GM13977 (cell line): Measurements from ENCODE around the gene TTC23L.

ENCODE experiments used
- DNase-seq: peaks from one replicate; pipeline ENCODE4 v3.0.0; 2012; ENCODE audit warnings: low spot score
- in situ Hi-C: fragments of 300-500 bp; cut with MboI; formaldehyde crosslinking; loops from one replicate; pipeline ENCODE4 v1.12.0; 2022; ENCODE audit warnings: low sequenced_read_pairs, low pct_unique_long_range_greater_than_20kb, mixed read lengths, inconsistent platforms; ENCODE audit not compliant: unreplicated experiment
- TF ChIP-seq, protein P1 (sequence below): IDR thresholded peaks from 2 replicates; pipeline ENCODE4 v1.5.1; 2012; ENCODE audit warnings: mild to moderate bottlenecking, control low read depth; ENCODE audit not compliant: insufficient read depth; ENCODE audit errors: extremely low read depth, missing control alignments

The TTC23L gene

DNA sequence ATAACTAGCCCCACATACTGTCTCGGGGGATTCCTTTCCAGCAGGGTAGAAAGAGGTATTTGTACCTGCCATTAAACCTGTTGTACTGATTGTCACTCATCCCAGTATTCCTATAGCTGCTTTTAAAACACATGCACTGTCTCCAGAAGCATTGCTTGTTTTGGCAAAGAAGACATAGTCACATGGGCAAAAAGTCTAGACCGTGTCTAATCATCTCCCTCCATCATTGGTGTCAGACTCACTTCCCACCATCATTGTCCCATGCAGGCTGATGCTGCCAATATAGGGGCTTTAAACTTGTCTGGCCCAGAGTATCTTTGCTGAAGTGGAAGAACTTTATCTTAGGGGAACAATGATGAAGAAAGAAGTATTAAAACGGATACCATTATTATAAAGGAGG is 103.0 kb downstream of the TTC23L start:
- in situ Hi-C loops = no loop called here
- TF ChIP-seq, protein P1, sequence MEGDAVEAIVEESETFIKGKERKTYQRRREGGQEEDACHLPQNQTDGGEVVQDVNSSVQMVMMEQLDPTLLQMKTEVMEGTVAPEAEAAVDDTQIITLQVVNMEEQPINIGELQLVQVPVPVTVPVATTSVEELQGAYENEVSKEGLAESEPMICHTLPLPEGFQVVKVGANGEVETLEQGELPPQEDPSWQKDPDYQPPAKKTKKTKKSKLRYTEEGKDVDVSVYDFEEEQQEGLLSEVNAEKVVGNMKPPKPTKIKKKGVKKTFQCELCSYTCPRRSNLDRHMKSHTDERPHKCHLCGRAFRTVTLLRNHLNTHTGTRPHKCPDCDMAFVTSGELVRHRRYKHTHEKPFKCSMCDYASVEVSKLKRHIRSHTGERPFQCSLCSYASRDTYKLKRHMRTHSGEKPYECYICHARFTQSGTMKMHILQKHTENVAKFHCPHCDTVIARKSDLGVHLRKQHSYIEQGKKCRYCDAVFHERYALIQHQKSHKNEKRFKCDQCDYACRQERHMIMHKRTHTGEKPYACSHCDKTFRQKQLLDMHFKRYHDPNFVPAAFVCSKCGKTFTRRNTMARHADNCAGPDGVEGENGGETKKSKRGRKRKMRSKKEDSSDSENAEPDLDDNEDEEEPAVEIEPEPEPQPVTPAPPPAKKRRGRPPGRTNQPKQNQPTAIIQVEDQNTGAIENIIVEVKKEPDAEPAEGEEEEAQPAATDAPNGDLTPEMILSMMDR = no peak
- DNase-seq = no peak

DNA sequence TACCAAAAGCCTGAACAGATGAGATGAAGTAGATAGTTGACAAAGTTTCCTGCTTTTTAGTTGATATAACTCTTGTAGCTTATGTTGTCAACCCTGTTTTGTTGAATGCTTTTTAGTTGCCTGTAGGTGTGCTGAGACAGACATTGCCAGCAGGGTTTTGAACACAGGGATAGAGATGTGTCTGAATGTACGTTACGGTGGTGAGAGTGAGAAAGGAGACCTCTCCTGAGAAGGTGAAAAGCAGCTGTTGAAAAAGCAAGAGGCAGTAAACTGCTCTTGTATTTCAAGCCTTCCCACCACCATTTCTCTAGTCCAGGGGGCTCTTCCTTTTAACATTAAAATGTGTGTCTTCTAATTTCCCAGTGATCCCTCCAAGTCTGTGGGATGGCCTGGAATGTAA is 105.1 kb downstream of the TTC23L start:
- no peak for DNase-seq
- TF ChIP-seq, protein P1 = no peak
- in situ Hi-C loops = no loop called here

DNA sequence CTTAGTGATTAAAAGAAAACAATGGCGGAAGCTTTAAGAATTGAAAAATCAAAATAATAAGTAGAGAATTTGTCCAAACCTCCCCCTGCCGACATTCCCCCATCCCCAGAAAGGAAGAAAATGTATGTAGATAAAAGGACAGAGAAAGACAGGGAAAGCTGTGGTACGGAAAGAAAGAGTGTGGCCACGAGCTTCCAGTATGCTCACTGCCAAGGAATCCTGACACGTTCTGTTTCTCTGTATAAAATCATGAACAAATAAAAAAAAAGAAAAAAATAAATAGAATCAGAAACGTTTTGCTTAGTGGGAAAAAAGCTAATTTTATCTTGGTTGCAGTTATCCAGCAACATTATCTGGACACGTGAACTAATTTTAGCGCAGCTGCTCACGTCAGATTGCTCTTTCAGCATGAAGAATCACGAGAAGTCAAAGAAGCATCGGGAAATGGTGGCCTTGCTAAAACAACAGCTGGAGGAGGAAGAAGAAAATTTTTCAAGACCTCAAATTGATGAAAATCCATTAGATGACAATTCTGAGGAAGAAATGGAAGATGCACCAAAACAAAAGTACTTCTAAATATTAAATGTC is 105.6 kb downstream of the TTC23L start:
- in situ Hi-C loops = no loop called here
- TF ChIP-seq, protein P1 = no peak
- DNase-seq = no peak
